Loucy (cell line): ENCODE data around the gene OPA3.

Experiments used
- EZH2phosphoT487 ChIP-seq: fragments of 200-600 bp; IDR thresholded peaks from 2 replicates; pipeline ENCODE4 v1.6.1; 2018; ENCODE audit warnings: antibody characterized with exemption, mild to moderate bottlenecking, moderate library complexity, borderline replicate concordance
- TF ChIP-seq, protein P1 (sequence below): fragments of 200-600 bp; sonication (generic); conservative IDR thresholded peaks from 2 replicates; pipeline ENCODE4 v1.5.1; 2014; ENCODE audit warnings: mild to moderate bottlenecking, antibody characterized with exemption, low read length

DNA sequence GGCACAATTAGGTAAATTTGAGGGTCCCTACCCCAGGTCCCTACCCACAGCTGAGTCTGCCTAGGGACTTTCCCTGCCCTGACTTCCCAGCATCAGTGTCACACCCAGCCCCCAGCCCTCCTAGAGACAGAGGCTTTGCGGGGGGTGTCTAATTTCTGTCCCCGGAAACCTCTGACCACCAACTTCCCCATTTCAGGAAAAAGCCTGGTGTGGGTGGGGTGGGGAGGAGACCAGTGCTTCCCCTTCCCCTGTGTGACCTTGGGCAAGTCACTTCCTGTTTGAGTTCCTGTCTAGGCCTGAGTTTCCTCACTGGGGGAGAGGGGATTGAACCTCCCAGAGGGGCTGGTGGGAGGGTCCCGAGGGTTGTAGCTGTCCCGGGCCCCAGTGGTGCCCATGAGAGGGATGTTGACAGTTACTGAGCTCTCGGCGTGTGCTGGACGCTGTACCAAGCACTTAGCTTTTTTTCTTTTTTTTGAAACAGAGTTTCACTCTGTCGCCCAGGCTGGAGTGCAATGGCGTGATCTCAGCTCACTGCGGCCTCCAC lies 69.4 kb downstream of the OPA3 start:
- TF ChIP-seq, protein P1, sequence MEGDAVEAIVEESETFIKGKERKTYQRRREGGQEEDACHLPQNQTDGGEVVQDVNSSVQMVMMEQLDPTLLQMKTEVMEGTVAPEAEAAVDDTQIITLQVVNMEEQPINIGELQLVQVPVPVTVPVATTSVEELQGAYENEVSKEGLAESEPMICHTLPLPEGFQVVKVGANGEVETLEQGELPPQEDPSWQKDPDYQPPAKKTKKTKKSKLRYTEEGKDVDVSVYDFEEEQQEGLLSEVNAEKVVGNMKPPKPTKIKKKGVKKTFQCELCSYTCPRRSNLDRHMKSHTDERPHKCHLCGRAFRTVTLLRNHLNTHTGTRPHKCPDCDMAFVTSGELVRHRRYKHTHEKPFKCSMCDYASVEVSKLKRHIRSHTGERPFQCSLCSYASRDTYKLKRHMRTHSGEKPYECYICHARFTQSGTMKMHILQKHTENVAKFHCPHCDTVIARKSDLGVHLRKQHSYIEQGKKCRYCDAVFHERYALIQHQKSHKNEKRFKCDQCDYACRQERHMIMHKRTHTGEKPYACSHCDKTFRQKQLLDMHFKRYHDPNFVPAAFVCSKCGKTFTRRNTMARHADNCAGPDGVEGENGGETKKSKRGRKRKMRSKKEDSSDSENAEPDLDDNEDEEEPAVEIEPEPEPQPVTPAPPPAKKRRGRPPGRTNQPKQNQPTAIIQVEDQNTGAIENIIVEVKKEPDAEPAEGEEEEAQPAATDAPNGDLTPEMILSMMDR: no peak
- no peak for TF ChIP-seq EZH2phosphoT487
